Inferior parietal cortex (tissue), 1 donor: ENCODE measurements around the gene GGPS1.
"Not testable (repeated sequence)": the region's sequence is repeated elsewhere in the genome, so short reads cannot be mapped to it uniquely, and the experiment has no call there.

Source experiments
- DNase-seq: peaks from one replicate; pipeline ENCODE4 v3.0.0-alpha.2; 2016; ENCODE audit errors: extremely low spot score

Gene GGPS1

GRCh38 chr1:235328271-235329138, at the start of gene GGPS1:
Gene GGPS1, plus strand, starts transcription at chr1:235328570. Its CDS starts 6,695 bp downstream, at chr1:235335265.
- DNase-seq, result peak; percentile 100

- no peak for DNase-seq
Measured at GRCh38 chr1:235278915-235279292, 49.5 kb upstream of the GGPS1 start.

- DNase-seq, result no peak
Measured at GRCh38 chr1:235279694-235280093, 48.7 kb upstream of the GGPS1 start.

GRCh38 chr1:235280467-235280866, 47.9 kb upstream of the GGPS1 start:
- DNase-seq, result no peak

GRCh38 chr1:235283636-235284035, 44.7 kb upstream of the GGPS1 start:
- DNase-seq, result not testable (repeated sequence)

- DNase-seq, result no peak
Measured at GRCh38 chr1:235284231-235284769, 44.1 kb upstream of the GGPS1 start.

GRCh38 chr1:235286667-235287066, 41.7 kb upstream of the GGPS1 start:
- no peak for DNase-seq

GRCh38 chr1:235287208-235287882, 41.0 kb upstream of the GGPS1 start:
- no peak for DNase-seq

- no peak for DNase-seq
Measured at GRCh38 chr1:235289859-235290739, 38.3 kb upstream of the GGPS1 start.

- DNase-seq, result no peak
Measured at GRCh38 chr1:235290740-235291502, 37.4 kb upstream of the GGPS1 start.

- no peak for DNase-seq
Measured at GRCh38 chr1:235291599-235292091, 36.7 kb upstream of the GGPS1 start.

- no peak for DNase-seq
Measured at GRCh38 chr1:235292790-235293189, 35.6 kb upstream of the GGPS1 start.

- DNase-seq, result no peak
Measured at GRCh38 chr1:235293322-235293942, 34.9 kb upstream of the GGPS1 start.

GRCh38 chr1:235295902-235296350, 32.4 kb upstream of the GGPS1 start:
- DNase-seq, result no peak

GRCh38 chr1:235296729-235297128, 31.6 kb upstream of the GGPS1 start:
- no peak for DNase-seq

GRCh38 chr1:235297579-235297978, 30.8 kb upstream of the GGPS1 start:
- DNase-seq, result no peak

GRCh38 chr1:235298758-235299157, 29.6 kb upstream of the GGPS1 start:
- no peak for DNase-seq

GRCh38 chr1:235299169-235299858, 29.1 kb upstream of the GGPS1 start:
- no peak for DNase-seq

- no peak for DNase-seq
Measured at GRCh38 chr1:235302143-235302542, 26.2 kb upstream of the GGPS1 start.
